HCT116 (cell line): ENCODE results near the gene ACSS3. TPM values are rescaled to one million over a fixed set of nuclear protein-coding genes. Genes with fewer than 3 reads are reported as not detected.

Source experiments
- ATAC-seq: fragments of 200-7000 bp; cut with Tn5 transposase; 2 replicates; pipeline ENCODE4 v1.9.1; 2020; ENCODE audit warnings: mild to moderate bottlenecking, moderate library complexity
- BruUV-seq: library from RNA; stranded (reverse); fragments of 400-500 nt; replicated peaks from 2 replicates; lab custom pipeline; 2021; lab: Mats Ljungman, UMichigan
- CTCF ChIA-PET: fragments of 300-600 bp; sonication (Branson Sonifier 250); formaldehyde crosslinking; loops from one replicate; lab custom pipeline; 2021; ENCODE audit warnings: antibody characterized with exemption; lab: Charles Lee
- POLR2A ChIA-PET: fragments of 300-600, 350-600 bp; sonication (Branson Sonifier 250); formaldehyde crosslinking; loops from one replicate; lab custom pipeline; 2021; ENCODE audit warnings: antibody characterized with exemption; lab: Charles Lee
- RAD21 ChIA-PET, 2 experiments: fragments of 300-600 bp; sonication (Branson Sonifier 250); formaldehyde crosslinking; loops; one replicate each; lab custom pipeline; 2023; ENCODE audit warnings: low total read pairs in 2 of 2; ENCODE audit not compliant: uncharacterized antibody in 2 of 2, unreplicated experiment in 2 of 2, low non-redundant PET in 1 of 2; lab: Charles Lee
- DNase-seq: peaks from one replicate; pipeline ENCODE4 v3.0.0-alpha.2; 2010; ENCODE audit warnings: low read depth, low spot score
- H2AFZ ChIP-seq: fragments of 200-600 bp; shearing (Covaris generic), sonication (generic); 2 replicates; pipeline ENCODE4 v1.6.1; 2017; ENCODE audit warnings: low read depth, mixed run types, mixed read lengths, antibody characterized with exemption, low read length; ENCODE audit not compliant: poor library complexity, severe bottlenecking
- H3K27ac ChIP-seq: 2 replicates; pipeline ENCODE4 v1.5.1; 2012; ENCODE audit warnings: low read depth, low read length
- H3K27me3 ChIP-seq: fragments of 200-600 bp; sonication (generic); 2 replicates; pipeline ENCODE4 v1.6.1; 2016; ENCODE audit warnings: mixed run types, low read length, mixed read lengths; ENCODE audit not compliant: insufficient read depth
- H3K36me3 ChIP-seq, 2 experiments: fragments of 200-500 bp in 1 of 2; fragments of 200-600 bp in 1 of 2; sonication (Bioruptor generic) in 1 of 2; sonication (generic) in 1 of 2; 2 replicates each; pipeline versions ENCODE4 v1.5.1 to v1.6.1; 2014 to 2016; ENCODE audit warnings: low read length in 2 of 2, inconsistent platforms in 1 of 2, mixed read lengths in 1 of 2, mixed run types in 1 of 2; ENCODE audit not compliant: insufficient read depth in 2 of 2, control insufficient read depth in 1 of 2
- H3K4me1 ChIP-seq, 2 experiments: fragments of 200-600 bp in 1 of 2; sonication (generic) in 1 of 2; 2 replicates each; pipeline versions ENCODE4 v1.5.1 to v1.6.1; 2012 to 2017; ENCODE audit warnings: low read length in 2 of 2, inconsistent platforms in 1 of 2, mild to moderate bottlenecking in 1 of 2, mixed read lengths in 1 of 2, mixed run types in 1 of 2, moderate library complexity in 1 of 2; ENCODE audit not compliant: insufficient read depth in 2 of 2, control insufficient read depth in 1 of 2
- H3K4me2 ChIP-seq: fragments of 200-600 bp; sonication (generic); 2 replicates; pipeline ENCODE4 v1.6.1; 2017; ENCODE audit warnings: mixed run types, low read length, mixed read lengths
- H3K4me3 ChIP-seq, 2 experiments: fragments of 200-600 bp in 1 of 2; sonication (generic) in 1 of 2; replicated peaks in 1 of 2; 2 replicates each; pipeline ENCODE4 v1.5.1; 2011 to 2016; ENCODE audit warnings: low read length in 2 of 2, control low read depth in 1 of 2, low read depth in 1 of 2, mild to moderate bottlenecking in 1 of 2, mixed read lengths in 1 of 2, mixed run types in 1 of 2
- H3K79me2 ChIP-seq: fragments of 200-600 bp; sonication (generic); 2 replicates; pipeline ENCODE4 v1.6.1; 2017; ENCODE audit warnings: mild to moderate bottlenecking, mixed run types, low read length, moderate library complexity, mixed read lengths; ENCODE audit not compliant: insufficient read depth
- H3K9ac ChIP-seq: fragments of 200-600 bp; sonication (generic); 2 replicates; pipeline ENCODE4 v1.6.1; 2016; ENCODE audit warnings: low read length, mixed read lengths
- H3K9me2 ChIP-seq: fragments of 200-600 bp; sonication (generic), shearing (Covaris generic); 2 replicates; pipeline ENCODE4 v1.6.1; 2017; ENCODE audit warnings: mixed run types, mild to moderate bottlenecking, moderate library complexity; ENCODE audit not compliant: insufficient read depth
- H3K9me3 ChIP-seq, 2 experiments: fragments of 200-500 bp in 1 of 2; fragments of 200-600 bp in 1 of 2; sonication (Bioruptor generic) in 1 of 2; sonication (generic) in 1 of 2; 2 replicates each; pipeline ENCODE4 v1.6.1; 2014 to 2017; ENCODE audit warnings: low read length in 2 of 2, mixed read lengths in 2 of 2, inconsistent platforms in 1 of 2, low read depth in 1 of 2, mild to moderate bottlenecking in 1 of 2, mixed run types in 1 of 2, moderate library complexity in 1 of 2; ENCODE audit not compliant: control insufficient read depth in 1 of 2, insufficient read depth in 1 of 2
- H4K20me1 ChIP-seq: fragments of 200-600 bp; sonication (generic), shearing (Covaris generic); 2 replicates; pipeline ENCODE4 v1.6.1; 2017; ENCODE audit warnings: mixed run types, mild to moderate bottlenecking, moderate library complexity; ENCODE audit not compliant: insufficient read depth
- ATF3 ChIP-seq: IDR thresholded peaks from 2 replicates; pipeline ENCODE4 v1.6.1; 2012
- CBX3 ChIP-seq: IDR thresholded peaks from 2 replicates; pipeline ENCODE4 v1.6.1; 2012; ENCODE audit warnings: low read depth
- EGR1 ChIP-seq: IDR thresholded peaks from 2 replicates; pipeline ENCODE4 v1.6.1; 2012; ENCODE audit warnings: low read depth
- ELF1 ChIP-seq: IDR thresholded peaks from 2 replicates; pipeline ENCODE4 v1.6.1; 2012; ENCODE audit warnings: low read depth, borderline replicate concordance
- EZH2 ChIP-seq: fragments of 200-600 bp; sonication (generic); IDR thresholded peaks from 2 replicates; pipeline ENCODE4 v1.6.1; 2017; ENCODE audit warnings: antibody characterized with exemption, mixed run types
- EZH2phosphoT487 ChIP-seq: fragments of 200-600 bp; IDR thresholded peaks from 2 replicates; pipeline ENCODE4 v1.6.1; 2018; ENCODE audit warnings: antibody characterized with exemption, borderline replicate concordance
- JUND ChIP-seq: IDR thresholded peaks from 2 replicates; pipeline ENCODE4 v1.6.1; 2012
- POLR2AphosphoS5 ChIP-seq: IDR thresholded peaks from 2 replicates; pipeline ENCODE4 v1.6.1; 2011; ENCODE audit warnings: mild to moderate bottlenecking, low read depth, low read length, moderate library complexity
- RAD21 ChIP-seq: IDR thresholded peaks from 2 replicates; pipeline ENCODE4 v1.6.1; 2012; ENCODE audit warnings: low read depth, mild to moderate bottlenecking
- SP1 ChIP-seq: IDR thresholded peaks from 2 replicates; pipeline ENCODE4 v1.6.1; 2012; ENCODE audit warnings: low read depth
- SRF ChIP-seq: IDR thresholded peaks from 2 replicates; pipeline ENCODE4 v1.6.1; 2012; ENCODE audit warnings: low read depth
- TCF7L2 ChIP-seq: IDR thresholded peaks from 2 replicates; pipeline ENCODE4 v1.7.0; 2011; ENCODE audit warnings: borderline replicate concordance, inconsistent platforms; ENCODE audit not compliant: insufficient read depth, insufficient read length; ENCODE audit errors: extremely low read depth
- YY1 ChIP-seq: IDR thresholded peaks from 2 replicates; pipeline ENCODE4 v1.6.1; 2011; ENCODE audit warnings: low read length, low read depth, moderate library complexity, mild to moderate bottlenecking; ENCODE audit not compliant: insufficient replicate concordance; ENCODE audit errors: extremely low read depth
- ZNF274 ChIP-seq: fragments of 200-500 bp; sonication (Bioruptor generic); IDR thresholded peaks from 2 replicates; pipeline ENCODE4 v1.6.1; 2014; ENCODE audit warnings: mild to moderate bottlenecking, low read depth, low read length, inconsistent platforms
- intact Hi-C: fragments of 100-400 bp; cut with micrococcal nuclease; formaldehyde crosslinking; loops from 2 replicates; pipeline ENCODE4 v1.10.0; 2022
- total RNA-seq: library from RNA; stranded (reverse); gene quantifications from one replicate; pipeline ENCODE4 v1.2.1, GENCODE V29; 2021; ENCODE audit not compliant: unreplicated experiment
- TF ChIP-seq, protein P1 (sequence below), 3 experiments: fragments of 200-600 bp in 1 of 3; sonication (generic) in 1 of 3; IDR thresholded peaks in 2 of 3; conservative IDR thresholded peaks in 1 of 3; 2 replicates each; pipeline ENCODE4 v1.5.1; 2012 to 2017; ENCODE audit warnings: low read depth in 2 of 3, low read length in 2 of 3, antibody characterized with exemption in 1 of 3, borderline replicate concordance in 1 of 3, control low read depth in 1 of 3, mild to moderate bottlenecking in 1 of 3, mixed read lengths in 1 of 3, mixed run types in 1 of 3, moderate library complexity in 1 of 3; ENCODE audit not compliant: insufficient read depth in 1 of 3
- TF ChIP-seq, protein P2 (sequence below): IDR thresholded peaks from 2 replicates; pipeline ENCODE4 v1.6.1; 2012

ACSS3 gene
- total RNA-seq, 1 experiment from 2014 or later, result 0.30 TPM

- H2AFZ ChIP-seq, result no peak overlapping the region
- no peaks in the 10 kb centered on the region; a peak in 1 of 4 replicates for H3K36me3 ChIP-seq
- no peak overlapping the region for H3K4me3 ChIP-seq
- H4K20me1 ChIP-seq, result no peaks in the 10 kb centered on the region
- no peak overlapping the region for H3K9ac ChIP-seq
- DNase-seq (no peak), ATAC-seq (no peak)
- H3K4me1 ChIP-seq, result peaks cover 0 to 9% of the 10 kb centered on the region in 2 experiments; a peak in 2 of 4 replicates
- H3K9me2 ChIP-seq, result no peaks in the 10 kb centered on the region
- no peak overlapping the region for H3K4me2 ChIP-seq
- no peaks in the 10 kb centered on the region for H3K27me3 ChIP-seq
- ChIA-PET CTCF (no interaction called here), RAD21 (no interaction called here), POLR2A (no interaction called here)
- no TSS peak for BruUV-seq
- H3K79me2 ChIP-seq, result no peaks in the 10 kb centered on the region
- no peak overlapping the region for H3K27ac ChIP-seq
- intact Hi-C loops, result no loop called here
- TF ChIP-seq, protein P1, sequence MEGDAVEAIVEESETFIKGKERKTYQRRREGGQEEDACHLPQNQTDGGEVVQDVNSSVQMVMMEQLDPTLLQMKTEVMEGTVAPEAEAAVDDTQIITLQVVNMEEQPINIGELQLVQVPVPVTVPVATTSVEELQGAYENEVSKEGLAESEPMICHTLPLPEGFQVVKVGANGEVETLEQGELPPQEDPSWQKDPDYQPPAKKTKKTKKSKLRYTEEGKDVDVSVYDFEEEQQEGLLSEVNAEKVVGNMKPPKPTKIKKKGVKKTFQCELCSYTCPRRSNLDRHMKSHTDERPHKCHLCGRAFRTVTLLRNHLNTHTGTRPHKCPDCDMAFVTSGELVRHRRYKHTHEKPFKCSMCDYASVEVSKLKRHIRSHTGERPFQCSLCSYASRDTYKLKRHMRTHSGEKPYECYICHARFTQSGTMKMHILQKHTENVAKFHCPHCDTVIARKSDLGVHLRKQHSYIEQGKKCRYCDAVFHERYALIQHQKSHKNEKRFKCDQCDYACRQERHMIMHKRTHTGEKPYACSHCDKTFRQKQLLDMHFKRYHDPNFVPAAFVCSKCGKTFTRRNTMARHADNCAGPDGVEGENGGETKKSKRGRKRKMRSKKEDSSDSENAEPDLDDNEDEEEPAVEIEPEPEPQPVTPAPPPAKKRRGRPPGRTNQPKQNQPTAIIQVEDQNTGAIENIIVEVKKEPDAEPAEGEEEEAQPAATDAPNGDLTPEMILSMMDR (IDR thresholded peaks at IDR 0.05 in 2 of 3, conservative IDR thresholded peaks at IDR 0.05 in 1 of 3; ENCODE audit: borderline replicate concordance in 1 of 3, insufficient read depth in 1 of 3, low read depth in 2 of 3, low read length in 2 of 3), result no peak
- TF ChIP-seq CBX3 (no peak), ZNF274 (no peak)
- no peaks in the 10 kb centered on the region for H3K9me3 ChIP-seq
Observed at GRCh38 chr12:81164827-81165226, 86.9 kb downstream of the ACSS3 start.

GRCh38 chr12:81166790-81167189 lies 88.9 kb downstream of the ACSS3 start:
- Histone ChIP-seq H3K9ac (no peak overlapping the region), H3K4me1 (peaks cover 0 to 9% of the 10 kb centered on the region in 2 experiments; a peak in 2 of 4 replicates), H3K27ac (no peak overlapping the region), H3K9me2 (no peaks in the 10 kb centered on the region), H3K36me3 (no peaks in the 10 kb centered on the region; a peak in 1 of 4 replicates), H3K9me3 (no peaks in the 10 kb centered on the region), H3K4me3 (no peak overlapping the region), H3K79me2 (no peaks in the 10 kb centered on the region), H3K4me2 (no peak overlapping the region), H4K20me1 (no peaks in the 10 kb centered on the region), H3K27me3 (no peaks in the 10 kb centered on the region), H2AFZ (no peak overlapping the region)
- POLR2A ChIA-PET, result no interaction called here
- RAD21 ChIA-PET, result no interaction called here
- DNase-seq (no peak), ATAC-seq (no peak)
- CTCF ChIA-PET, result no interaction called here
- no TSS peak for BruUV-seq
- intact Hi-C loops, result no loop called here
- no peak for TF ChIP-seq SP1
- TF ChIP-seq, protein P2, sequence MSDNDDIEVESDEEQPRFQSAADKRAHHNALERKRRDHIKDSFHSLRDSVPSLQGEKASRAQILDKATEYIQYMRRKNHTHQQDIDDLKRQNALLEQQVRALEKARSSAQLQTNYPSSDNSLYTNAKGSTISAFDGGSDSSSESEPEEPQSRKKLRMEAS, result no peak
- no peak for TF ChIP-seq YY1
- TF ChIP-seq RAD21, result no peak
- TF ChIP-seq EZH2, result no peak
- TF ChIP-seq ATF3, result no peak
- no peak for TF ChIP-seq SRF
- TF ChIP-seq TCF7L2, result no peak
- no peak for TF ChIP-seq JUND
- no peak for TF ChIP-seq ZNF274
- no peak for TF ChIP-seq POLR2AphosphoS5
- no peak for TF ChIP-seq EZH2phosphoT487
- no peak for TF ChIP-seq ELF1
- TF ChIP-seq EGR1, result no peak
- TF ChIP-seq, protein P1 (IDR thresholded peaks at IDR 0.05 in 2 of 3, conservative IDR thresholded peaks at IDR 0.05 in 1 of 3; ENCODE audit: borderline replicate concordance in 1 of 3, insufficient read depth in 1 of 3, low read depth in 2 of 3, low read length in 2 of 3), result no peak
